A375 (cell line): ENCODE data around the gene RDH5. TPM values are rescaled to one million over a fixed set of nuclear protein-coding genes. Genes with fewer than 3 reads are reported as not detected.

Experiments used
- small RNA-seq: library from RNA; depleted of rRNA; stranded (forward); fragments of <200 nt; gene quantifications from one replicate; pipeline ENCODE3, GENCODE V24; 2014
- total RNA-seq: library from RNA; depleted of rRNA; stranded (reverse); fragments of >200 nt; shearing (Covaris generic); gene quantifications from 2 replicates; pipeline ENCODE4 v1.2.3, GENCODE V29; 2014; rRNA removed

The RDH5 gene
- total RNA-seq = 11.8 and 14.3 TPM in 2 replicates

GRCh38 chr12:55720071-55720564, at the start of gene RDH5:
Gene RDH5 (plus strand): TSS chr12:55720393. CDS start chr12:55721185, 792 bp downstream.

GRCh38 chr12:55707841-55708694, 12.1 kb upstream of the RDH5 start, which contains the start of gene ITGA7:
Gene ITGA7 (minus strand): TSS chr12:55707904. CDS start chr12:55707682, 222 bp downstream.

GRCh38 chr12:55715833-55716581, 4.2 kb upstream of the RDH5 start, which contains the start of gene BLOC1S1:
Gene BLOC1S1 (plus strand): TSS chr12:55716046. CDS start chr12:55716052, 6 bp downstream.

GRCh38 chr12:55728939-55729818, 9.0 kb downstream of the RDH5 start, which contains the start of gene CD63:
Gene CD63 (minus strand): TSS chr12:55729009. CDS start chr12:55728341, 668 bp downstream.

GRCh38 chr12:55742719-55743405, 22.7 kb downstream of the RDH5 start, which contains the start of gene GDF11:
Gene GDF11 (plus strand): TSS chr12:55743122. CDS start chr12:55743317, 195 bp downstream.

Small RNA genes lying within 50 kb of the gene (small RNA-seq; reads per million reads assigned to genes)
- gene AC009779.1 = not detected
- gene RF00017 = not detected

Other genes starting within 250 kb of the RDH5 start
- gene OR6C68, start 228.0 kb upstream of the RDH5 start, total RNA-seq = not detected in 2 replicates
- gene OR6C4, start 170.8 kb upstream of the RDH5 start, total RNA-seq = not detected in 2 replicates
- gene OR2AP1, start 147.9 kb upstream of the RDH5 start, total RNA-seq = not detected in 2 replicates
- not detected in 2 replicates for gene OR10P1, start 83.5 kb upstream of the RDH5 start, total RNA-seq
- 6.5 and 6.9 TPM in 2 replicates for gene ITGA7, start 12.5 kb upstream of the RDH5 start, total RNA-seq
- gene BLOC1S1, start 4.3 kb upstream of the RDH5 start, total RNA-seq = 218 and 226 TPM in 2 replicates
- gene CD63, start 8.6 kb downstream of the RDH5 start, total RNA-seq = 883 and 969 TPM in 2 replicates
- 13.4 and 17.0 TPM in 2 replicates for gene GDF11, start 22.7 kb downstream of the RDH5 start, total RNA-seq
- 155 and 176 TPM in 2 replicates for gene SARNP, start 97.3 kb downstream of the RDH5 start, total RNA-seq
- 19.9 and 24.5 TPM in 2 replicates for gene ORMDL2, start 97.6 kb downstream of the RDH5 start, total RNA-seq
- gene DNAJC14, start 109.2 kb downstream of the RDH5 start, total RNA-seq = 47.0 and 47.4 TPM in 2 replicates
- gene MMP19, start 122.5 kb downstream of the RDH5 start, total RNA-seq = 2.0 and 3.9 TPM in 2 replicates
- 42.0 and 55.8 TPM in 2 replicates for gene PYM1, start 207.5 kb downstream of the RDH5 start, total RNA-seq
- gene DGKA, start 210.8 kb downstream of the RDH5 start, total RNA-seq = 29.5 and 33.4 TPM in 2 replicates
- 1.0 and 1.5 TPM in 2 replicates for gene PMEL, start 245.6 kb downstream of the RDH5 start, total RNA-seq
- gene CDK2, start 246.4 kb downstream of the RDH5 start, total RNA-seq = 98.9 and 102 TPM in 2 replicates